GM13977 (cell line): Measurements from ENCODE around the gene TRIM8.

Experiments
- DNase-seq: peaks from one replicate; pipeline ENCODE4 v3.0.0; 2012; ENCODE audit warnings: low spot score
- CTCF ChIP-seq: IDR thresholded peaks from 2 replicates; pipeline ENCODE4 v1.5.1; 2012; ENCODE audit warnings: mild to moderate bottlenecking, control low read depth; ENCODE audit not compliant: insufficient read depth; ENCODE audit errors: extremely low read depth, missing control alignments
- in situ Hi-C: fragments of 300-500 bp; cut with MboI; formaldehyde crosslinking; loops from one replicate; pipeline ENCODE4 v1.12.0; 2022; ENCODE audit warnings: low sequenced_read_pairs, low pct_unique_long_range_greater_than_20kb, mixed read lengths, inconsistent platforms; ENCODE audit not compliant: unreplicated experiment

TRIM8 gene

GRCh38 chr10:102651455-102652169 lies 7.3 kb downstream of the TRIM8 start:
- no peak for DNase-seq
- TF ChIP-seq CTCF: no peak
- in situ Hi-C loops: no loop called here

- TF ChIP-seq CTCF: no peak
- DNase-seq: peak; percentile 75
- in situ Hi-C loops: no loop called here
Measured at GRCh38 chr10:102652170-102652916, 8.1 kb downstream of the TRIM8 start.

DNA sequence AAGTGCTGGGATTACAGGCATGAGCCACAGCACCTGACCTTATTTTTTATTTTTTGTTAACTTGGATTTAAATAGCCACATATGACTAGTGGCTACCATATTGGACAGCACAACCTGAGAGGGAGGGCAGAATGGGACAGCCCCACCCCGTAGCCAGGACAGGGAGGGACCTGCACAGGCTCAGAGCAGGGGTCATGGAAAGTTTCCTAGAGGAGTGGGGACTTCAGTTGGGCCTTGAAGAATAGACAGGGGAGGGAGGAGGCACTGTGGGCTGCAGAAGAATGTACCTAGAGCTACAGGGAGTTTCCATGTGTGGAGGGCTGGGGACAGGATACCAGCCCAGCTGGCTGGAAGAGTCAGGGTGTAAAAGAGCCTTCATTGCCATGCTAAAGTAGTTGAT lies 8.8 kb downstream of the TRIM8 start:
- DNase-seq: no peak
- TF ChIP-seq CTCF: no peak
- in situ Hi-C loops: no loop called here

DNA sequence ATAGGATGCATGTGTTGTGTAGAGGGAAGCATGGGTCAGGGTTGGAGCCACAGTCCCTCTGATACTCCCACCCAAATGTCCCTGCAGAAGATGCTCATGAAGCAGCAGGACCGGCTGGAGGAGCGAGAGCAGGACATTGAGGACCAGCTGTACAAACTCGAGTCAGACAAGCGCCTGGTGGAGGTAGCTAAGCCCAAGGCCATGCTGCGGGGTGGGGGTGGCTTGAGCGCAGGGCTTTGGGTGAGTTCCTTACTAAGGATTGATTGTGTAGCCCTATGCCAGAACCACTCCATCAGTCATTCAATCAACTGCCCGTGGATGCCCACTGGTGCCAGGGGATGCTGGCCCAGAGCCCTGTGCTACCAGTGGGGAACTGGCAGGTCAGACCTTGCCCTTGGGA lies 10.3 kb downstream of the TRIM8 start:
- DNase-seq: no peak
- in situ Hi-C loops: no loop called here
- no peak for TF ChIP-seq CTCF

GRCh38 chr10:102654969-102655368 lies 10.7 kb downstream of the TRIM8 start:
- in situ Hi-C loops: no loop called here
- no peak for TF ChIP-seq CTCF
- no peak for DNase-seq

- no peak for DNase-seq
- in situ Hi-C loops: no loop called here
- no peak for TF ChIP-seq CTCF
Measured at GRCh38 chr10:102656026-102656425, 11.7 kb downstream of the TRIM8 start.
